ENCODE results near the gene PLIN5. TPM values are rescaled to one million over a fixed set of nuclear protein-coding genes. Genes with fewer than 3 reads are reported as not detected.

PLIN5 gene
- total and polyA plus RNA-seq, 4 donors, result 13.3 to 83.8 (median 56.6) TPM

DNA sequence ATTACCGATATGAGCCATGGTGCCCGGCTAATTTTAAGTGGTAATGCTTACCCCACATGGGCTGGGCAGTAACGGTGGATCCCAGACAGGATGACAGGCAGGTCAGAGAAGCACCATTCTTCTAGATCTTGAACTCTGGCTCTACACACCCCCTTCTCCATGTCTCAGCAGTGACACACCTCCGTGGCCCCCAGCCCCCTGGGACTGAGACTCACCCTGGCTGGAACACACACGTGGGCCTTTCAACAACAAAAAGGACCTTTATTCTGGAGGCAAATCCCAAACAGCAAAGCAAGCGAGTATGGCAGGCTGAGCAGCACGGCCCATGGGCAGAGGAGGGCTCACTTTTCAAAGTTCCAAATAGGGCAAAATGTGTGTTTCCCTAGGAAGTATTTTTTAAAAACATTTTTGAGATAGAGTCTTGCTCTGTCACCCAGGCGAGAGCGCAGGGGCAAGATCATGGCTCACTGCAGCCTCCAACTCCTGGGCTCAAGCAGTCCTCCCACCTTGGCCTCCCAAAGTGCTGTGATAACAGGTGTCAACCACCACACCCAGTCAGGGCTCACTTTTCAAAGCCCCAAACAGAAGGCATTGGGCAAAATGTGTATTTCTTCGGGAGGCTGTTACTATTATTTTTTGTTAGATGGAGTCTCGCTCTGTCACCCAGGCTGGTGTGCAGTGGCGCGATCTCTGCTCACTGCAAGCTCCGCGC lies 12.6 kb downstream of the PLIN5 start:
- Histone ChIP-seq H3K27ac (ENCODE audit: low read depth in 1 of 2, low read length in 2 of 2) (no peak overlapping the region), H3K36me3 (ENCODE audit: control insufficient read depth in 4 of 4, insufficient read depth in 3 of 4, low read depth in 1 of 4, low read length in 3 of 4) (peaks cover 0 to 16% (median 8%) of the 10 kb centered on the region in 4 donors), H3K9ac (ENCODE audit: low read depth in 1 of 2, low read length in 2 of 2) (no peak overlapping the region), H3K27me3 (ENCODE audit: control insufficient read depth in 4 of 4, insufficient read depth in 4 of 4, low read length in 3 of 4) (no peaks in the 10 kb centered on the region), H3K4me1 (ENCODE audit: control insufficient read depth in 4 of 4, insufficient read depth in 4 of 4, low read length in 3 of 4) (peaks cover 18 to 61% (median 56%) of the 10 kb centered on the region in 4 donors), H3K4me3 (ENCODE audit: low read depth in 1 of 3, low read length in 3 of 3) (no peak overlapping the region), H3K9me3 (ENCODE audit: control insufficient read depth in 4 of 4, low read length in 3 of 4) (no peaks in the 10 kb centered on the region)
- WGBS, result 91% methylated on average over 15 of the region's 15 CpGs
- DNase-seq (ENCODE audit: low spot score), result no peak
- TF ChIP-seq JUND (IDR thresholded peaks at IDR 0.05) (no peak), EGR1 (IDR thresholded peaks at IDR 0.05; ENCODE audit: low read depth in 2 of 2) (no peak), YY1 (IDR thresholded peaks at IDR 0.05) (no peak)

DNA sequence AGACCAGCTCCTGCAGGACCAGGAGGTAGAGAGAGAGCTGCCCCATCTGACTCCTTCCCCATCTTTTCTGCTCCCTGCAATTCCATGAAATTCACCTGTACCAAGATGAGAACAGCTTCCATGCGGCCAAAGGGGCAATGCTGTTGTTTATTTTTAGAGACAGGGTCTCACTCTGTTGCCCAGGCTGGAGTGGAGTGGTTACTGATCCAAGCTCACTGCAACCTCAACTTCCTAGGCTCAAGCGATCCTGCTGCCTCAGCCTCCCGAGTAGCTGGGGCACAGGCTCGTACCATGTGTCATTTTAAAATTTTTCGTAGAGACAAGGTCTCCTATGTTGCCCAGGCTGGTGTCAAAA lies 13.2 kb downstream of the PLIN5 start:
- 89% methylated on average over 5 of the region's 5 CpGs for WGBS
- Histone ChIP-seq H3K27ac (ENCODE audit: low read depth in 1 of 2, low read length in 2 of 2) (peak overlapping the region; percentile 6 to 41), H3K9ac (ENCODE audit: low read depth in 1 of 2, low read length in 2 of 2) (no peak overlapping the region), H3K27me3 (ENCODE audit: control insufficient read depth in 4 of 4, insufficient read depth in 4 of 4, low read length in 3 of 4) (no peaks in the 10 kb centered on the region), H3K4me3 (ENCODE audit: low read depth in 1 of 3, low read length in 3 of 3) (no peak overlapping the region), H3K36me3 (ENCODE audit: control insufficient read depth in 4 of 4, insufficient read depth in 3 of 4, low read depth in 1 of 4, low read length in 3 of 4) (peaks cover 0 to 16% (median 8%) of the 10 kb centered on the region in 4 donors), H3K9me3 (ENCODE audit: control insufficient read depth in 4 of 4, low read length in 3 of 4) (no peaks in the 10 kb centered on the region), H3K4me1 (ENCODE audit: control insufficient read depth in 4 of 4, insufficient read depth in 4 of 4, low read length in 3 of 4) (peaks cover 18 to 67% (median 62%) of the 10 kb centered on the region in 4 donors)
- DNase-seq (ENCODE audit: low spot score), result no peak
- TF ChIP-seq, protein P1, sequence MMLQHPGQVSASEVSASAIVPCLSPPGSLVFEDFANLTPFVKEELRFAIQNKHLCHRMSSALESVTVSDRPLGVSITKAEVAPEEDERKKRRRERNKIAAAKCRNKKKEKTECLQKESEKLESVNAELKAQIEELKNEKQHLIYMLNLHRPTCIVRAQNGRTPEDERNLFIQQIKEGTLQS (IDR thresholded peaks at IDR 0.05), result no peak
- TF ChIP-seq FOXA2 (IDR thresholded peaks at IDR 0.05), result no peak
- TF ChIP-seq RAD21 (IDR thresholded peaks at IDR 0.05), result no peak
- TF ChIP-seq NR2F2 (IDR thresholded peaks at IDR 0.05), result no peak
- no peak for TF ChIP-seq HNF4A (conservative IDR thresholded peaks at IDR 0.05)
- TF ChIP-seq, protein P2, sequence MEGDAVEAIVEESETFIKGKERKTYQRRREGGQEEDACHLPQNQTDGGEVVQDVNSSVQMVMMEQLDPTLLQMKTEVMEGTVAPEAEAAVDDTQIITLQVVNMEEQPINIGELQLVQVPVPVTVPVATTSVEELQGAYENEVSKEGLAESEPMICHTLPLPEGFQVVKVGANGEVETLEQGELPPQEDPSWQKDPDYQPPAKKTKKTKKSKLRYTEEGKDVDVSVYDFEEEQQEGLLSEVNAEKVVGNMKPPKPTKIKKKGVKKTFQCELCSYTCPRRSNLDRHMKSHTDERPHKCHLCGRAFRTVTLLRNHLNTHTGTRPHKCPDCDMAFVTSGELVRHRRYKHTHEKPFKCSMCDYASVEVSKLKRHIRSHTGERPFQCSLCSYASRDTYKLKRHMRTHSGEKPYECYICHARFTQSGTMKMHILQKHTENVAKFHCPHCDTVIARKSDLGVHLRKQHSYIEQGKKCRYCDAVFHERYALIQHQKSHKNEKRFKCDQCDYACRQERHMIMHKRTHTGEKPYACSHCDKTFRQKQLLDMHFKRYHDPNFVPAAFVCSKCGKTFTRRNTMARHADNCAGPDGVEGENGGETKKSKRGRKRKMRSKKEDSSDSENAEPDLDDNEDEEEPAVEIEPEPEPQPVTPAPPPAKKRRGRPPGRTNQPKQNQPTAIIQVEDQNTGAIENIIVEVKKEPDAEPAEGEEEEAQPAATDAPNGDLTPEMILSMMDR (IDR thresholded peaks at IDR 0.05; ENCODE audit: low read depth, low read length, missing input control), result no peak

DNA sequence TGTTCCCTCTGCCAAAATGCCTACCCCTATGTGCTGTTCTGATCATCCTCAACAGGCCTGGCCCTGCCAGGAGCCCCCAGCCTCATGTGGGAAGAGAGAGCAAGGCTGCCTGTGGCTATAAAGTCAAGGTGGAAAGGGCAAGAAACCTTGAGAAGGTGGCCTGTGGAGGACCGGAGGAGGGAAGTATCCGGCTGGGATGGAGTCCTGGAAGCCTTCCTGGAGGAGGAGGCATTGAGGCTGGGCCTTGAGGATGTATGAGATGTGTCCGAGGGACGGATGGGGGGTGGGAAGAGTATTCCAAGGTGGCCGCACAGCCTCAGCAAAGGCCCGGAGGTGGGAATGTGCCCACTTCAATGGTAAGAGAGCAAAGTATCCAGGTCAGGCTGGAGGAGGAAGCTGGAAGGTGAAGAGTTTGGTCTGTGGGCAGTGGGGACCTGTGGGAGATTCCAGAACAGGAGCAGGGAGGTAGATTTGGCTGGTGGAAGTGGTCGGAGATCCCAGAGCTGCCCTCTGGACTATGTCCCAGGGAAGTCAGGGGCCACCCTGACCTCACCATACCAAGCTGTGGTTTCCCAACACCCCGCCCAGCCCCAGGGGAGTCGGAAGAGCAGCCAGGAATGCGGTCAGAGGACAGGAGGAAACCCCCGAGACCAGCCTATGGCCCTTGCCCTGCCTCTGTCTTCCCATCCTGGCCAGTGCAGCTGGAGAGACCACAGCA lies 13.7 kb downstream of the PLIN5 start:
- peak overlapping the region; percentile 6 to 41 for H3K27ac ChIP-seq (ENCODE audit: low read depth in 1 of 2, low read length in 2 of 2)
- no peak overlapping the region for H3K4me3 ChIP-seq (ENCODE audit: low read depth in 1 of 3, low read length in 3 of 3)
- no peak for DNase-seq (ENCODE audit: low spot score)
- peaks cover 0 to 14% (median 8%) of the 10 kb centered on the region in 4 donors for H3K36me3 ChIP-seq (ENCODE audit: control insufficient read depth in 4 of 4, insufficient read depth in 3 of 4, low read depth in 1 of 4, low read length in 3 of 4)
- no peaks in the 10 kb centered on the region for H3K27me3 ChIP-seq (ENCODE audit: control insufficient read depth in 4 of 4, insufficient read depth in 4 of 4, low read length in 3 of 4)
- H3K4me1 ChIP-seq (ENCODE audit: control insufficient read depth in 4 of 4, insufficient read depth in 4 of 4, low read length in 3 of 4), result peaks cover 18 to 71% (median 64%) of the 10 kb centered on the region in 4 donors
- WGBS, result 62% methylated on average over 11 of the region's 11 CpGs
- H3K9ac ChIP-seq (ENCODE audit: low read depth in 1 of 2, low read length in 2 of 2), result no peak overlapping the region
- no peaks in the 10 kb centered on the region for H3K9me3 ChIP-seq (ENCODE audit: control insufficient read depth in 4 of 4, low read length in 3 of 4)
- TF ChIP-seq HNF4G (IDR thresholded peaks at IDR 0.05), result no peak
- no peak for TF ChIP-seq YY1 (IDR thresholded peaks at IDR 0.05)
- TF ChIP-seq, protein P2 (IDR thresholded peaks at IDR 0.05; ENCODE audit: low read depth, low read length, missing input control), result no peak
- TF ChIP-seq NR2F2 (IDR thresholded peaks at IDR 0.05), result peak; percentile 65
- peak; percentile 75 to 82 for TF ChIP-seq RXRA (IDR thresholded peaks at IDR 0.05)
- no peak for TF ChIP-seq RAD21 (IDR thresholded peaks at IDR 0.05)
- TF ChIP-seq HNF4A (conservative IDR thresholded peaks at IDR 0.05), result peak; percentile 89 to 91
- no peak for TF ChIP-seq FOXA2 (IDR thresholded peaks at IDR 0.05)
- TF ChIP-seq, protein P3, sequence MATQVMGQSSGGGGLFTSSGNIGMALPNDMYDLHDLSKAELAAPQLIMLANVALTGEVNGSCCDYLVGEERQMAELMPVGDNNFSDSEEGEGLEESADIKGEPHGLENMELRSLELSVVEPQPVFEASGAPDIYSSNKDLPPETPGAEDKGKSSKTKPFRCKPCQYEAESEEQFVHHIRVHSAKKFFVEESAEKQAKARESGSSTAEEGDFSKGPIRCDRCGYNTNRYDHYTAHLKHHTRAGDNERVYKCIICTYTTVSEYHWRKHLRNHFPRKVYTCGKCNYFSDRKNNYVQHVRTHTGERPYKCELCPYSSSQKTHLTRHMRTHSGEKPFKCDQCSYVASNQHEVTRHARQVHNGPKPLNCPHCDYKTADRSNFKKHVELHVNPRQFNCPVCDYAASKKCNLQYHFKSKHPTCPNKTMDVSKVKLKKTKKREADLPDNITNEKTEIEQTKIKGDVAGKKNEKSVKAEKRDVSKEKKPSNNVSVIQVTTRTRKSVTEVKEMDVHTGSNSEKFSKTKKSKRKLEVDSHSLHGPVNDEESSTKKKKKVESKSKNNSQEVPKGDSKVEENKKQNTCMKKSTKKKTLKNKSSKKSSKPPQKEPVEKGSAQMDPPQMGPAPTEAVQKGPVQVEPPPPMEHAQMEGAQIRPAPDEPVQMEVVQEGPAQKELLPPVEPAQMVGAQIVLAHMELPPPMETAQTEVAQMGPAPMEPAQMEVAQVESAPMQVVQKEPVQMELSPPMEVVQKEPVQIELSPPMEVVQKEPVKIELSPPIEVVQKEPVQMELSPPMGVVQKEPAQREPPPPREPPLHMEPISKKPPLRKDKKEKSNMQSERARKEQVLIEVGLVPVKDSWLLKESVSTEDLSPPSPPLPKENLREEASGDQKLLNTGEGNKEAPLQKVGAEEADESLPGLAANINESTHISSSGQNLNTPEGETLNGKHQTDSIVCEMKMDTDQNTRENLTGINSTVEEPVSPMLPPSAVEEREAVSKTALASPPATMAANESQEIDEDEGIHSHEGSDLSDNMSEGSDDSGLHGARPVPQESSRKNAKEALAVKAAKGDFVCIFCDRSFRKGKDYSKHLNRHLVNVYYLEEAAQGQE (IDR thresholded peaks at IDR 0.05), result no peak
- TF ChIP-seq, protein P4, sequence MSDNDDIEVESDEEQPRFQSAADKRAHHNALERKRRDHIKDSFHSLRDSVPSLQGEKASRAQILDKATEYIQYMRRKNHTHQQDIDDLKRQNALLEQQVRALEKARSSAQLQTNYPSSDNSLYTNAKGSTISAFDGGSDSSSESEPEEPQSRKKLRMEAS (IDR thresholded peaks at IDR 0.05), result peak; percentile 71
- peak in 1 of 2 donors; percentile 32 for TF ChIP-seq JUND (IDR thresholded peaks at IDR 0.05)
- no peak for TF ChIP-seq TAF1 (conservative IDR thresholded peaks at IDR 0.05)
- no peak for TF ChIP-seq FOXA1 (IDR thresholded peaks at IDR 0.05)
- TF ChIP-seq EGR1 (IDR thresholded peaks at IDR 0.05; ENCODE audit: low read depth in 2 of 2), result peak in 1 of 2 donors; percentile 45
- TF ChIP-seq, protein P1 (IDR thresholded peaks at IDR 0.05), result no peak
- peak; percentile 70 for TF ChIP-seq SP1 (IDR thresholded peaks at IDR 0.05)

Data from liver (tissue), 9 donors.